HG03565 (cell line): ENCODE results near the gene ZNF500.
"Not testable (repeated sequence)": the region's sequence is repeated elsewhere in the genome, so short reads cannot be mapped to it uniquely, and the experiment has no call there.

ENCODE experiments used
- ATAC-seq: cut with Tn5 transposase; IDR thresholded peaks from one replicate; pipeline ENCODE4 v1.9.1; 2021; ENCODE audit warnings: mild to moderate bottlenecking, moderate library complexity; ENCODE audit not compliant: unreplicated experiment

The ZNF500 gene

DNA sequence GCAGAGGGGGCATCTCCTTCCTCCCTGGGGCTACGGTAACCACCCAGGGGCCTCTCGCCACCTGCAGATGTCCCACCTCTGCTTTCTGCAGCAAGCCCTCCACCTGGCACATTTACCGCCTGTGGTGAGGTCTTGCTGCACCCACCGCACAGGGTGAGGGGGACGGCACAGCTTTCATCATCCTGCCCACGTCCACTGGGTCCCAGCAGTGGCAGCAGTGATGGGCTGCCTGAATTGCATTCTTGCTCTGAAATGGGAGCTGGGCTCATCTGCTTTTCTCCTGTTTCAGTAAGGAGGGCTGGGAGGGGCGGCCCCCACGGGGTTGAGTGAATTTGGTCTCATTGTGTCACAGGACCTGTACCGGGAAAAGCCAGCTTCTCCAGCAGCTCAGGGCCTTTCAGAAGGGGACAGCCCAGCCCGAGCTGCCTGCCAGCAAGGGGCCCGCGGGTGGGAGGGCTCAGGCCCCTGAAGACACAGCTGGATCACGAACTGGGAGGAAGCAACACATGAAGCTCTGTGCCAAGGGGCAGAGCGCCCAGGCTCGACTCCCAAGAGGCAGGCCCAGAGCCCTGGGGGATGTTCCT lies 19.9 kb downstream of the ZNF500 start:
- no peak for ATAC-seq

DNA sequence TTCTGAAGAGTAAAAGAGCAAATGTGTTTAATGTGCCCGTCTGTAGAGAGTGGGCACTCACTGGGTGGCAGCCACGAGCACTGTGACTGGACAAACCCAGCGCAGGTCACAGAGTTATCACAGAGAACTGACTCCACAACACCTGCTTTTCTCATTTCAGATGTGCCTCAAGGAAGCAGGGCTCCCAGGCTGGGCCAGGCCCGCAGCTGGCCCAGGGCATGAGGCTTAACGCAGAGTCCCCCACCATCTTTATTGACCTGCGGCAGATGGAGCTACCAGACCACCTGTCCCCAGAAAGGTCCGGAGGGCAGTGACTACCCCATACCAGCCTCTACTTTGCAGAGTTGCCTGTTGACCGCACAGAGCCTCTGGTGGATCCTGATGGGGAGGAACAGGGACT lies 20.7 kb downstream of the ZNF500 start:
- no peak for ATAC-seq

DNA sequence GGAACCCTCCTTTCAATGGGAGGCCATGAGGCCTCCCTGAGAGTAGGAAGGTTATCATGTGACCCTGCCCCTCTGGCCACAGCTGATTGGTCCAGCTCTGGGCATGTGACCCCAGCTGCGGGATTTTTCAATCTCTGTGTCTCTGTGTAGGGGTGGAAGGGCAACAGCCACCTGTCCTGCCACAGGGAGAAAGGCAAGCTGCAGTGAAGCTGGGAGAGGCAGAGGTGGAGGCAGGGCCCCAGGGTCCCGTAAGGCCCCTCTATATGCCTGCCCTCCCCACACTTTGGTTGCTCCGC lies 21.7 kb downstream of the ZNF500 start:
- no peak for ATAC-seq

DNA sequence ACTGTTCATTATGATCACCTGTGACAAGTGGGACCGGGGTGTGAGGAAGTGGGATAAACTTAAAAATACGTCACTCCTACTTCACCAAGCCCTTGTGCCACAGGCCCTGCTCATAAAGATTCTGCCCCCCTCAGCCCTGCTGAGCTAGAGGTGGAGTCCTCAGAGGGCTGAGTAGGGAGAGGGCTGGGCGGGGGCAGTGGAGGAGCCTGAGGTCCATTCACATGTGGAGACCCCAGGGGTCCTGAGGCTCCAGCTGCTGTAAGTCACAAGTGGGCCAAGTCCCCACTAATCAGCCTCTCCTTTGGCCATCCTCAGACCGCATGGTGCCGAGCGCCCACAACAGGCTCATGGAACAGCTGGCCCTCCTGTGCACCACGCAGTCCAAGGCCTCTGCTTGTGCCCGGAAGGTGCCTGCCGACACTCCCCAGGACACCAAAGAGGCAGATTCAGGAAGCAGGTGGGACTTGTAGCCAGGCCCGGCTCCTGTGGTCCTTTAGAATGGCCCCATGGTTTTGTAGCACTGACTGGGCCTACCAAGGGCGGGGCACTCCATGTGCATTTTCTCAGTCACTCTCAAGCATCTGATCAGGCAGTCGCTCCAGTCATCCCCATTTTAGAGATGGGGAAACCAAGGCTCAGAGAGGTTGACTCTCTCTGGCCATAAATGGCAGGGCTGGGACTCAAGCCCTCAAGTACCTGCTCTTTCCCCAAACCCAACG lies 22.2 kb downstream of the ZNF500 start:
- ATAC-seq, result no peak

DNA sequence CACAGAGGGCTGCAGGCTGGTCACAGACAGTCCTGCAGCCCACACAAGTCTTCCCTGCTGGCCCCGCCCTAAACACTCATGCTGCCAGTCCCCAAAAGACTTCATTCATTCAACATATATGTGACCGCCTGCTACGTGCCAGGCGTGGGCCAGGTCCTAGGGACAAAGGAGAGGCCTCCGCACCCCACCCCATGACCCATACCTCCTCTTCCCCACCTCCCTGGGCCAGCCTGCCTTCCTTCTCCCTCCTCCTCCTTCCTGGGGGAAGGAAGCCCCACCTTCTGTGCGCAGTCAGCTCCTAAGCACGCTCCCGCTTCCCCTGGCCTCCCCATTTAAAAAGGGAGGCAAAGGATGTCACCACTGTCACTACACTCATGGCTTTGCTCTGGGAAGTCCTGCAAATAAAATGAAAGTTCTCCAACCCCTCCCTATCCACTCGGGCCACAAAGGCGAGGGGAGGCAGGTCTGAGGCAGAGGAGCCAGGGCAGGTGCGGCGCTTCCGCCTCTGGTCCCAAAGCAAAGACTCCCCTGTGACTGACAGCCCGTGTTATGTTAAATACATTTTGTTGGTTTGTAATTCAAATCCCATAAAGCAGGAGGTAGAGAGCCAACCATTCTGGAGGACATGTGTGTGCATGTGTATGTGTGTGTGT lies 23.6 kb downstream of the ZNF500 start:
- no peak for ATAC-seq

DNA sequence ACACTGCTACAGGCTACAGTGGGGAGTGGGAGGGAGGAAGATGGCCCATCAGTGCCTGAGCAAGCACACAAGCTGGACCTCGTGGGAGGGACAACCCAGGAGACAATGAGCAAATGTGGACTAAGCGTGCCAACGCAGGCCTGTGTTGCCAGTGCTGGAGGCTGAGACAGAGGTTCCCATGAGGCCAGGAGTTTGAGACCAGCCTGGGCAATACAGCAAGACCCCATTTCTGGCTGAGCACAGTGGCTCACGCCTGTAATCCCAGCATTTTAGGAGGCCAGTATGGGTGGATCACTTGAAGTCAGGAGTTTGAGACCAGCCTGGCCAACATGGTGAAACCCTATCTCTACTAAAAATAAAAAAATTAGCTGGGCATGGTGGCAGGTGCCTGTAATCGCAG lies 28.6 kb downstream of the ZNF500 start:
- not testable (repeated sequence) for ATAC-seq

DNA sequence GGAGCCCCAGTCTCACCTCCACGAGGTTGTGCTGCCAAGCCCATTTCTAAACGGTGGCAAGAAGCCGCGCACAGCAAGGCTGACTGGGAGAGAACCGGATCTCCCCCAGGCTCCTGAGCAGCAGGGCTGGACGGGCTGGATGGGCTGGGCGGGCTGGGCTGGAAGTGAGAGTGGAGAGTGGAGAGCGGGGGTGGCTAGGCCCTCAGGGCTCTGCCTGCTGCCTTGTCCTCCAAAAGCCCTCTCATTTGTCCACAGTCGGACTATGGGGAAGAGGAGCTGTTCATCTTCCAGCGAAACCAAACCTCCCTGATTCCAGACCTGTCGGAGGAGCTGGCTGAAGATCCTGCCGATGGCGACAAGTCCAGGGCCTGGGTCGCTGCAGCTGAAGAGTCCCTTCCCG lies 29.4 kb downstream of the ZNF500 start:
- no peak for ATAC-seq

DNA sequence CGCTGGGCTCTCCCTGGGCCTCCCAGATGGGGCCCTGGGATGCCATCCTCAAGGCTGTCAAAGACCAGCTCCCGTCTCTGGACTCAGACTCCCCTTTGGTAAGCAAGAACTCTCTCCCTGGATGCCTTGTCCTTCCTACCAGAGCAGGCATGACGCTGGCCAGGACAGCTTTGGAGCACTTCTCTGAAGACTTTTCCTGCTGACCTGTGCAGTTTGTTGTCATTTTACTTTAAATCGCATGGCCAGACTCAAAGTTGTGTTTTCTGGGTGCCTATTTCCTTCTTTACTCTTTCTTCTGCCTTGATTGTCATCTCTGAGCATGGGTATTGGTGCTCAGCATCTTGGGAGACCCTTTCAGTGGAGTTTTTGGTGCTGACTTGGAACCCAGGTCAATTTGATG lies 30.4 kb downstream of the ZNF500 start:
- ATAC-seq, result no peak

DNA sequence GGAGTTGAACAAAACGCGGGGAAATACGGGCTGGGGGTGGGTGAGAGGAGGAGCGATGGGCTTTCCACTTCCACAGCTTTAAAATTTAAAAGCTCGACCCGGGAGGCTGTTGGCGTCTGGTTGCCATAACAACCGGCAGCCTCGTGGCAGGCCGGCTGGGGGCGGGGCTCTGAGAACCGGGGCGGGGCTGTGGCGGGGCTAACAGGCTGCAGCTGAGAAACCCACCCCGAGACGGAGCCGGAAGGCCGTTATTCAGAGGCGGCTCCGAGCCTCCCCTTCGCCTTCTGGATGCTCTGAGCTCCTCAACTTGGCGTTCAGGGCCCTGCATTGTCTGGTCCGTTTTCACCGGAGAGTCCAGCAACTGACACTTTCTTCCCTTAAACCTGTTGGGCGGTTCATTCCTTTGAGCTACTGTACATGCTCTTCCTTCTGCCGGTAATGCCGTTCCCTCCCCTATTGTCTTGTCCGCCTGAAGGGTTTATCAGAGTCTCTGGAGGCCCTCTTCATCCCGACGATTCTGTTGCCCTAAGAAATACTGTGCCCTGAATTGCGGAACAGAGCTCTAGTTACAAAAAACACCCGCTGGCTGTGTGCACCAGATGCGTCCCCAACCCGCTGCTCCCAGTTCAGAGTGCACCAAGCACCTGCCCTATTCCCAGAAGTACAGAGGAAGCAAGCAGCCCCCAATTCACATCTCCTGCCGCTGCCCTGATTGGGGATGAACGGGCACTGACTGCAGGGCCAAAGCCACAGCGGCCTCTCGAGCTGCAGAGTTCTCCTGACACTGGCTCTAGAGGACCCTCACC lies 32.0 kb downstream of the ZNF500 start:
- peak; percentile 32 for ATAC-seq

DNA sequence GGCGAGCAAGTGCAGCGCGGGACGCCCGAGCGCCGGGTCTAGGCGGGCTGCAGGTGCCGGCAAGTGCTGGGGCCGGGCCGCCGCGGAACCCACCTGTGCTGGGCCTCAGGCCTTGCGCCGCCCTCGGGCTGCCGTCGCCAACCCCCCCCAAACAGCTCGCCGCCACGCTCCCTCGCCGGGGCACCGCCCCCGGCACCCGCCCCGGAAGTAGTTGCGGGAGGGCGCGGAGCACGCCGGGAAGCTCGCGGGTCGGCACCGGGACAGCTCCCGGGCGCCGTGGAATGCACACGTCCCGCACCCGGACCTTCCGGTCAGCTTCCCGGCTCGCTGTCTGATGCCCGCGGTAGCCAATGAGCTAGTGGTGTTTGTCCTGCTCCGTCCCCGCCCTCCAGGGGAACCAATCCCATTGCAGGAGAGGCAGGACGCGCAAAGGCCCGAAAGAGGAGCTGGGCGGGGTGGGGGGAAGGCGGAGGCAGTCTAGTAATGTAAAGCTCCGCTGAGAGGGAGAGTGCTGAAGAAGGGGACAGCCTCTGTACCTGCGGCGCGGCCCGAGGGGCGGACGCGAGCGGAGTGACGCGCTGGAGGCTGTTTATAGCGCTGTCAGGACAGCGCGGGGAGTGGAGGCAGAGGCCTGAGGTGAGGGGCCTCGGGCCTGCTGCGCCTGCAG lies 32.8 kb downstream of the ZNF500 start, which contains the start of the genes ANKS3 and DNAAF8:
Gene ANKS3 (minus strand): TSS at position 209 of the 667 bp plus-strand sequence. CDS start 4,122 bp downstream, outside the sequence.
Gene DNAAF8 (plus strand): TSS at position 475 of the 667 bp plus-strand sequence. CDS start 1,978 bp downstream, outside the sequence.
- peak; percentile 77 for ATAC-seq

DNA sequence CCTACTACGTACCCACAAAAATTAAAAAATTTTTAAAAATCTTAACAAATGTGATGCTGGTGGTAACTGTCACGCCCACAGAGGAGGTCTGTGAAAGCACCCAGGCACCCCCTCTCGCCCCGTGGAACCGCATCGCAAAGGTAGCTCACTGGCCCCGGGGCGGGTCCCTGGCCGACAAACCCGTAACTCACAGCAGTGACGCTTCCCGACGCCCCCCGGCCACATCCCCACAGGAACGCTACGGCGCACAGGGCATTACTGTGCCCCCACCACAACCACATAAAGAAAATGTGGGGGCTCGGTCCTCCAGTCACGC lies 33.3 kb downstream of the ZNF500 start:
- peak; percentile 6 for ATAC-seq

DNA sequence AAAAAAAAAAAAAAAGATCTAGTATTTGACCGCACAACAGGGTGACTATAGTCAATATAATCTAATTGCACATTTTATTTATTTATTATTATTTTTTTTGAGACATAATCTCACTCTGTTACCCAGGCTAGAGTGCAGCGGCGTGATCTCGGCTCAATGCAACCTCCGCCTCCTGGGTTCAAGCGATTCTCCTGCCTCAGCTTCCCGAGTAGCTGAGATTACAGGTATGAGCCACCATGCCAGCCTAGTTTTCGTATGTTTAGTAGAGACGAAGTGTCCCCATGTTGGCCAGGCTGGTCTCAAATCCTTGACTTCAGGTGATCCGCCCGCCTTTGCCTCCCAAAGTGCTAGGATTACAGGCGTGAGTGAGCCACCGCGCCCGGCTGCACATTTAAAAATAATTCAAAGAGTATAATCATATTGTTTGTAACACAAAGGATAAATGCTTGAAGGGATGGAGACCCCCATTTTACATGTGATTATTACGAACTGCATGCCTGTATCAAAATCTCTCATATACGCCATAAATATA lies 33.7 kb downstream of the ZNF500 start:
- no peak for ATAC-seq

DNA sequence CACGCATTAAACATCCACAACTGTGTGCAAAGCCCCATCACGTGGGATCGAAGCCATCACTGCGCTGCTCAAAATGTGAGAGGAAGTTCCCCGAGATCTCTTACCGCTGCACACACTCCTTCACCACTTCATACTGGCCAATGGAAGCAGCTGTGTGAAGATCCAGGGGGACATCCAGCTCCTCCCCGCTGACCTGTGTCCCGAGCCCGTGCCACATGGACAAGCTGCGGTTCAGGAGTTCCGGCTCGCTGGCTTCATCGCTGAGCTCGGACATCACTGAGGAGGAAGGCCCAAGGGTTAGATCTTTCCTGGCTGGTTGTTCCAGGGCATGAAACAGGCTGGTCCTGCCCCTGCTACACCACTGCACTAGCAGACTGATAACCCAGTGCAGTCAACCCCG lies 37.1 kb downstream of the ZNF500 start:
- ATAC-seq, result no peak

DNA sequence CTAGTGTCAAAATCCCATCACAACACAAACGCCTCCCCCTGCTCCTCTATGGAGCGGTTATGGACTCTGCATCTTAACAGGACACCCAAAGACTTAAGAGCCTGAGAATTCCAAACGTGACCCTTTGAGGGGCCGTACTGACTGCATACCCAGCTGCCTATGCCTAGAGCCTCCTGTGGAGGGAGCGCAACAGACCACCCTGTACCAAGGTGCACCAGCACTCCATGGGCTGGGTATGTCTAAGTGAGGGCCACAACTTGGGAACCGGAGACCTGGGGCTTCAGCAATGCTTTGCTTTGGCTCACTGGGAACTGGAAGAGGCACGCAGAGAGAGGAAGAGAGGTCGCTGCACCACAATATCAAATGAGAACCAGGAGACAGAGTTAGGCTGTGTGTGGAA lies 38.3 kb downstream of the ZNF500 start:
- no peak for ATAC-seq

DNA sequence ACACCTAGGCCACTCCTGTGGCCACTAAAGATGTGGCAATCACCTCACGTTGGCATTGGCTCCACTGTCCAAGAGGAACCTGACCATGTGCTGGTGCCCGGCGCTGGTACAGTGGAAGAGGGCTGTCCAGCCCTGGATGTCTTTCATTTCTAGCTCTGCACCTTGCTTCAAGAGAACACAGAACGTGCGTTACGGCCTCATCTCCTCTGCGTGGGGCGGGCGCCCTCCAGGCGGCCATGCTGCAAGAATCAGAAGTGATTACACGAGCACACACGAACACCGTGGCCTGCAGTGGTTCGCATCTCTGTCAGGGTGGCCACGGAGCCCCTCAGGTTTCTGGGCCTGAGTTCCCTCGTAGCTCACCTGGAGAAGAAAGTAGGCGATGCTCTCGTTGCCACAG lies 40.3 kb downstream of the ZNF500 start:
- ATAC-seq, result no peak

DNA sequence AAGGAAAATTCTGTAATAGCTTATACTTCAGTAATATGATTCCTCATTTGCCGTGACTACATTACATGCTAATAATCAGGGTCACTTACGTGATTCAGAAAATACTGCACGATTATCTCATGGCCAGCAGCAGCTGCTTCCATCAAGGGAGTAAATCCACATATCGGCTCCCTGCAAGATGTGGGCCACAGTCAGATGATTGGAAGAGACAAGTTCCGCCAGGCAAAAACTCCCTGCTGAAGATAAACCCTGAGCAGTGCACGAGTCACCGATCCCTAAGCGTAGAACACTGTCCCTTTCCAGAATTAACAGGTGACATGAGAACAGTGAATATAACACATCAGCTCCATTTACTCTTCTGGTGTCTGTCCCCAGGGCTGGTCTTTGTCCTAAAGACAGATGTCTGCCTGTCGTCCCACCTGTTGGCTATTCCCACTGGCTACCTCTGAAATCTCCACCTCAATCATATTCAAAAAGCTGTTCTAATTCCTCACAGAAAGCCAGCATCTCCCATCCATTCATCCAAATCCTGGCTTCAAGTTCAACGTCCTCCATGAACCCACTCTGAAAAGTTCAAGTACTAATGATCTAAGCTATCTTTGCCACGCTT lies 42.2 kb downstream of the ZNF500 start:
- ATAC-seq, result no peak

DNA sequence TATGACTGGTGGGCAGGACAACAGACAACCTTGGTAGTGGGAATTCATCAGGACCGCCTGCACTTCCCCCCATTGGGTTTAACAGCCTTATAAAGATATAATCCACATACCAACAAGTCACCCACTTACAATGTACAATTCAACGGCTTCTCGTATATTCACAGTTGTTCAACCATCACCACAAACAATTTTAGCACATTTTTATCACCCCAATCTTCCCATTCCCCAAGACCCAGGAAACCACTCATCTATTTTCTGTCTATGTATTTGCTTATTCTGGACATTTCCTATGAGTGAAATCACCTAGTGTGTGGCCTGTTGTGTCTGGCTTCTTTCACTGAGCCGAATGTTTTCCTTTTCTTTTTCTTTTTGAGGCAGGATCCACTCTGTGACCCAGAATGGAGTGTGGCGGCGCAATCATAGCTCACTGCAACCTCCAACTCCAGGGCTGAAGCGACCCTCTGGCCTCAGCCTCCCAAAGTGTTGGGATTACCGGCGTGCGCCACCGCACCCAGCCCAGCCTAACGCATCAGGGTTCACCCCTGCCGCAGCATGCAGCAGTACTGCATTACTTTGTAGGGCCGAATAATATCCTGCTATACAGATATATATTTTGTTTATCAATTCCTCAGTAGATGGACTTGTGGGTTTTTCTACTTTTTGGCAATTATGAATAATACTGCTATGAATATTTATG lies 43.7 kb downstream of the ZNF500 start:
- no peak for ATAC-seq

DNA sequence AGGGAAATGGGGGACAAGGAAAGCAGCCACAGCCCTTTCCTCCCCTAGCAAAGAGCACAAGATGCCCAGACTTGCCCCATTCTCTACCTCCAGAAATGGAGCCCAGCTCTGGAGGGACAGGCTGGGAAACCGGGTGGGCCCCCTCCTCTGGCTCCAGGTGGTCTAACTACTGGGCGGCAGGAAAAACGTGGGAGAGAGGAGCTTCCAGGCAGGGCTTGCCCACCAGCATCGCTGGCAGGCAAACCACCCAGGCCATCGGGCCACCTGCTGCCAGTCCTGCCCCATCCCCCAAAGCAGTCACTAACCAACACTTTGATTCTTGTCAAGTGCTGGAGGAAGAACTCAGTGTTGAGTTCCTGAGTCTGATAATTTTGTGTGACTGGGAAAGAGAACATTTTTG lies 48.5 kb downstream of the ZNF500 start:
- no peak for ATAC-seq

DNA sequence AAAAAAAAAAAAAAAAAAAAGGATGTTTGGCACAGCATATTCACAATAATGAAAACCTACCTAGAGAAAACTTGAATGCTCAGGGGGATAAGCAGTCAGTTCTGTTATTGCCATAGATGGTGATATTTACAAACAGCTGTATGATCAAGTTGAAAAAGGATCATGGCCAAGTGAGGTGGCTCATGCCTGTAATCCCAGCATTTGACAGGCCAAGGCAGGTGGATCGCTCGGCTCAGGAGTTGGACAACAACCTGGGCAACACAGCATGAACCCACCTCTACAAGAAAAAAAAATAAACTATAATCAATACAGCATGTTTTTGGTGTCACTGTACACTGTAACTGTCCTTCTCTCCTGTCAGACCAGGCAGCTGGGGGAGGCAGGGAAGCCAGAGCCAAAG lies 52.0 kb downstream of the ZNF500 start:
- ATAC-seq, result no peak
